HG02642 (cell line): ENCODE results near the gene PGA3.
"Not testable (repeated sequence)": the region's sequence is repeated elsewhere in the genome, so short reads cannot be mapped to it uniquely, and the experiment has no call there.

Source experiments
- ATAC-seq: cut with Tn5 transposase; IDR thresholded peaks from one replicate; pipeline ENCODE4 v1.9.1; 2021; ENCODE audit warnings: mild to moderate bottlenecking; ENCODE audit not compliant: unreplicated experiment, poor library complexity

Gene PGA3

GRCh38 chr11:61170566-61170965 lies 32.7 kb upstream of the PGA3 start:
- no peak for ATAC-seq

- no peak for ATAC-seq
These were observed 31.4 kb upstream of the PGA3 start for GRCh38 chr11:61171907-61172306.

GRCh38 chr11:61172356-61172755 lies 31.0 kb upstream of the PGA3 start:
- no peak for ATAC-seq

GRCh38 chr11:61172888-61173287 lies 30.4 kb upstream of the PGA3 start:
- no peak for ATAC-seq

- no peak for ATAC-seq
These were observed 29.9 kb upstream of the PGA3 start for GRCh38 chr11:61173456-61173855.

- no peak for ATAC-seq
These were observed 29.0 kb upstream of the PGA3 start for GRCh38 chr11:61174273-61174672.

- ATAC-seq = no peak
These were observed 28.4 kb upstream of the PGA3 start for GRCh38 chr11:61174949-61175348.

GRCh38 chr11:61176446-61176845 lies 26.9 kb upstream of the PGA3 start:
- no peak for ATAC-seq

- not testable (repeated sequence) for ATAC-seq
These were observed 23.1 kb upstream of the PGA3 start for GRCh38 chr11:61180205-61180604.

GRCh38 chr11:61181489-61181888 lies 21.8 kb upstream of the PGA3 start:
- ATAC-seq = no peak

GRCh38 chr11:61183645-61184044 lies 19.7 kb upstream of the PGA3 start:
- ATAC-seq = no peak

GRCh38 chr11:61186504-61186903 lies 16.8 kb upstream of the PGA3 start:
- ATAC-seq = no peak

- ATAC-seq = no peak
These were observed 15.7 kb upstream of the PGA3 start for GRCh38 chr11:61187505-61188130.

GRCh38 chr11:61189933-61190332 lies 13.4 kb upstream of the PGA3 start:
- ATAC-seq = no peak

GRCh38 chr11:61193596-61193995 lies 9.7 kb upstream of the PGA3 start:
- no peak for ATAC-seq

GRCh38 chr11:61194169-61194671 lies 9.1 kb upstream of the PGA3 start:
- no peak for ATAC-seq

- no peak for ATAC-seq
These were observed 8.2 kb upstream of the PGA3 start for GRCh38 chr11:61194981-61195695.

- ATAC-seq = no peak
These were observed 7.6 kb upstream of the PGA3 start for GRCh38 chr11:61195719-61196118.

GRCh38 chr11:61198361-61198760 lies 5.0 kb upstream of the PGA3 start:
- ATAC-seq = no peak

GRCh38 chr11:61198948-61199523 lies 4.3 kb upstream of the PGA3 start:
- ATAC-seq = no peak

GRCh38 chr11:61201476-61201875 lies 1.8 kb upstream of the PGA3 start:
- ATAC-seq = no peak

- not testable (repeated sequence) for ATAC-seq
These were observed 558 bp downstream of the PGA3 start for GRCh38 chr11:61203873-61204272.
